DOHH2 (cell line): Measurements from ENCODE around the gene ECEL1.

Experiments used
- EZH2phosphoT487 ChIP-seq: fragments of 200-600 bp; sonication (generic); IDR thresholded peaks from 2 replicates; pipeline ENCODE4 v1.6.1; 2017; ENCODE audit warnings: borderline replicate concordance, mild to moderate bottlenecking, antibody characterized with exemption, low read length, moderate library complexity, mixed read lengths
- TF ChIP-seq, protein P1 (sequence below): fragments of 200-600 bp; sonication (generic); IDR thresholded peaks from one replicate; pipeline ENCODE4 v1.5.1; 2014; ENCODE audit warnings: antibody characterized with exemption, mild to moderate bottlenecking, low read depth, low read length; ENCODE audit not compliant: poor library complexity, severe bottlenecking

DNA sequence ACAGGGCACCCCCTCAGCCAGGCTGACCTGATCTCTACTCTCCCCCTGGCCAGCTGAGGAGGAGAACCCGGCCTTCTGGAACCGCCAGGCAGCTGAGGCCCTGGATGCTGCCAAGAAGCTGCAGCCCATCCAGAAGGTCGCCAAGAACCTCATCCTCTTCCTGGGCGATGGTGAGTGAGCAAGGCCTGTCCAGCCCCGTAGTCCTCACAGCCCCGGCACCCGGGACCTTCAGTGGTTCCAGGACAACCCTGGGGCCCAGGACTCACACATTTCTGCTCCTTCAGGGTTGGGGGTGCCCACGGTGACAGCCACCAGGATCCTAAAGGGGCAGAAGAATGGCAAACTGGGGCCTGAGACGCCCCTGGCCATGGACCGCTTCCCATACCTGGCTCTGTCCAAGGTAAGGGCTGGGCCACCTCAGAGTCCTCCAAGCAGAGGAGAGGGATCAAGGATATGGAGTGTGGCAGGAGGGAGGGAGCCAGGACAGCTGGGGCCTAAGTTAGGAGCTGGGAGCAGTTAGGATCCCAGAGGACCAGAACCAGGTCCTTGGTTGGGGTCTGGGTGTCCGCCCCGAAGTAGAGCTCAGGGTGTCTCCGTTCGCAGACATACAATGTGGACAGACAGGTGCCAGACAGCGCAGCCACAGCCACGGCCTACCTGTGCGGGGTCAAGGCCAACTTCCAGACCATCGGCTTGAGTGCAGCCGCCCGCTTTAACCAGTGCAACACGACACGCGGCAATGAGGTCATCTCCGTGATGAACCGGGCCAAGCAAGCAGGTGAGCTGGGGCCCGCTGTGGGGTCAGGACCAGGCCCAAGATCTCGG is 31.1 kb downstream of the ECEL1 start:
- TF ChIP-seq, protein P1, sequence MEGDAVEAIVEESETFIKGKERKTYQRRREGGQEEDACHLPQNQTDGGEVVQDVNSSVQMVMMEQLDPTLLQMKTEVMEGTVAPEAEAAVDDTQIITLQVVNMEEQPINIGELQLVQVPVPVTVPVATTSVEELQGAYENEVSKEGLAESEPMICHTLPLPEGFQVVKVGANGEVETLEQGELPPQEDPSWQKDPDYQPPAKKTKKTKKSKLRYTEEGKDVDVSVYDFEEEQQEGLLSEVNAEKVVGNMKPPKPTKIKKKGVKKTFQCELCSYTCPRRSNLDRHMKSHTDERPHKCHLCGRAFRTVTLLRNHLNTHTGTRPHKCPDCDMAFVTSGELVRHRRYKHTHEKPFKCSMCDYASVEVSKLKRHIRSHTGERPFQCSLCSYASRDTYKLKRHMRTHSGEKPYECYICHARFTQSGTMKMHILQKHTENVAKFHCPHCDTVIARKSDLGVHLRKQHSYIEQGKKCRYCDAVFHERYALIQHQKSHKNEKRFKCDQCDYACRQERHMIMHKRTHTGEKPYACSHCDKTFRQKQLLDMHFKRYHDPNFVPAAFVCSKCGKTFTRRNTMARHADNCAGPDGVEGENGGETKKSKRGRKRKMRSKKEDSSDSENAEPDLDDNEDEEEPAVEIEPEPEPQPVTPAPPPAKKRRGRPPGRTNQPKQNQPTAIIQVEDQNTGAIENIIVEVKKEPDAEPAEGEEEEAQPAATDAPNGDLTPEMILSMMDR, result no peak
- TF ChIP-seq EZH2phosphoT487, result no peak
